Right renal cortex interstitium (tissue), 3 donors: Measurements from ENCODE around the gene CRLF1. TPM values are rescaled to one million over a fixed set of nuclear protein-coding genes. Genes with fewer than 3 reads are reported as not detected.

Experiments
- DNase-seq, 3 donors: peaks; one replicate each; pipeline ENCODE4 v3.0.0-alpha.2; 2013; ENCODE audit warnings: low read depth in 3 of 3, low spot score in 2 of 3
- polyA plus RNA-seq, 3 donors: library from polyadenylated mRNA; unstranded; fragments of 120-200 nt; gene quantifications; one replicate each; pipeline ENCODE4 v1.2.1, GENCODE V29; 2013; ENCODE audit not compliant: insufficient read length in 3 of 3

The CRLF1 gene
- 1 to 10 TPM; 2.7 to 3.5 (median 3.2) TPM for polyA plus RNA-seq

GRCh38 chr19:18606281-18607225 lies at the start of gene CRLF1:
TSS of gene CRLF1 (minus strand) at chr19:18606799. CDS start at chr19:18606656, 143 bp downstream.
- no peak for DNase-seq

- DNase-seq: no peak
Measured at GRCh38 chr19:18655173-18655844, 48.7 kb upstream of the CRLF1 start.

GRCh38 chr19:18654469-18654868 lies 47.9 kb upstream of the CRLF1 start:
- DNase-seq: no peak

GRCh38 chr19:18653853-18654252 lies 47.3 kb upstream of the CRLF1 start:
- no peak for DNase-seq

GRCh38 chr19:18651733-18652132 lies 45.1 kb upstream of the CRLF1 start:
- DNase-seq: no peak

- no peak for DNase-seq
Measured at GRCh38 chr19:18651300-18651699, 44.7 kb upstream of the CRLF1 start.

GRCh38 chr19:18650468-18651041 lies 44.0 kb upstream of the CRLF1 start:
- no peak for DNase-seq

- DNase-seq: no peak
Measured at GRCh38 chr19:18650021-18650390, 43.4 kb upstream of the CRLF1 start.

GRCh38 chr19:18649371-18650020 lies 42.9 kb upstream of the CRLF1 start:
- no peak for DNase-seq

GRCh38 chr19:18648973-18649315 lies 42.3 kb upstream of the CRLF1 start:
- DNase-seq: no peak

GRCh38 chr19:18647807-18648206 lies 41.2 kb upstream of the CRLF1 start:
- no peak for DNase-seq

GRCh38 chr19:18647371-18647767 lies 40.8 kb upstream of the CRLF1 start:
- no peak for DNase-seq

- DNase-seq: no peak
Measured at GRCh38 chr19:18646535-18647370, 40.2 kb upstream of the CRLF1 start.

GRCh38 chr19:18645035-18645511 lies 38.5 kb upstream of the CRLF1 start:
- DNase-seq: no peak

GRCh38 chr19:18644196-18645034 lies 37.8 kb upstream of the CRLF1 start:
- no peak for DNase-seq

GRCh38 chr19:18639706-18640243 lies 33.2 kb upstream of the CRLF1 start:
- no peak for DNase-seq

GRCh38 chr19:18637673-18638630 lies 31.4 kb upstream of the CRLF1 start:
- DNase-seq: no peak
